ENCODE measurements around the gene OBSCN.
A peak's percentile ranks its signal among the peaks of the same experiment; 100 is the strongest.

Gene OBSCN

DNA sequence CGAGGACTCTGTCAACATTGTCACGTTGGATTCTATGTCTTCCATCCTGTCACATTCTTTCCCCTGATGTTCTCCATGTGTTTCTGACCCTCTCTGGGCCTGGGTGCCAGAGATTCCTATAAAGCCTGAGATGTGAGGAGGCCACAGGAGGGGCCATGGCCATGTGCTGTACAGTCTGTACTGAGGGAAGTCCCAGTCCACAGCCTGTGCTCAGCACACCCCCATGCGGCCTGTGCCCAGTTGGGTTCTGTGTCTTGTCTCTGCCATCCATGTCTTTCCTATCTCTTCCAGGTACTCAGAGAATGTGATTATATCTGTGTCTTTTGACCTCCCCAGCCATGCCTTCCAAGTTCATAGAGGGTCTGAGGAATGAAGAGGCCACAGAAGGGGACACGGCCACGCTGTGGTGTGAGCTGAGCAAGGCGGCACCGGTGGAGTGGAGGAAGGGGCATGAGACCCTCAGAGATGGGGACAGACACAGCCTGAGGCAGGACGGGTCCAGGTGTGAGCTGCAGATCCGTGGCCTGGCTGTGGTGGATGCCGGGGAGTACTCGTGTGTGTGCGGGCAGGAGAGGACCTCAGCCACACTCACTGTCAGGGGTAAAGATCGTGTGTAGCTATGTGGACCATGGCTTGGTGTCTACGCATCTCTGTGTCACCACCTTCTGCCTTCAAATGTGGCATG is 86.1 kb downstream of the OBSCN start:
- no peak for DNase-seq

DNA sequence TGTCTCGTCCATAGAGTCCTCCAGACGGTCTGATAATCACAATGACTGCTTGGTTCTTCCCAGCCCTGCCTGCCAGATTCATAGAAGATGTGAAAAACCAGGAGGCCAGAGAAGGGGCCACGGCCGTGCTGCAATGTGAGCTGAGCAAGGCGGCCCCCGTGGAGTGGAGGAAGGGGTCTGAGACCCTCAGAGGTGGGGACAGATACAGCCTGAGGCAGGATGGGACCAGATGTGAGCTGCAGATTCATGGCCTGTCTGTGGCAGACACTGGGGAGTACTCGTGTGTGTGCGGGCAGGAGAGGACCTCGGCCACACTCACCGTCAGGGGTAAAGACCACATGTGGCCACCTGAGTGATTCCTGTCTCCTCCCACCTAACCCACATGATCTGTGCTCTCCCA is 86.9 kb downstream of the OBSCN start:
- no peak for DNase-seq

DNA sequence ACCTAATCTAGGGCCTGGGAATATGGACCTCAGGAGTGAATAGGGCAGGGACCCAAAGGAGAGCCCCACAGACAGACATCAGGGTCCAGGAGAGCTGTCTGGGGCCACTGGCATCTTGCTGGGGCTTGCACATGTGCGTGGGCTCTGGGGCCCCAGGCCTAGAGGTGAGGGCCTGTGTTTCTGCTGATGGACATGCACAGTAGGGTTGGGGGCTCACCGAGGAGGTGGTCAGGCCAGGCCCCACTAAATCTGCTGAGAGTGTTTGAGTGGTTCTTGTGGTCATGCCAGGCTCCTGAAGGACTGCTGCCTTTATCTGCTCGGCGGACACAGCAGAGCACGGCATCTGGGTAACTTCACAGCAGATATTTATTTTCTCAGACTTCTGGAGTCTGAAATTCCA is 87.4 kb downstream of the OBSCN start:
- no peak for DNase-seq

DNA sequence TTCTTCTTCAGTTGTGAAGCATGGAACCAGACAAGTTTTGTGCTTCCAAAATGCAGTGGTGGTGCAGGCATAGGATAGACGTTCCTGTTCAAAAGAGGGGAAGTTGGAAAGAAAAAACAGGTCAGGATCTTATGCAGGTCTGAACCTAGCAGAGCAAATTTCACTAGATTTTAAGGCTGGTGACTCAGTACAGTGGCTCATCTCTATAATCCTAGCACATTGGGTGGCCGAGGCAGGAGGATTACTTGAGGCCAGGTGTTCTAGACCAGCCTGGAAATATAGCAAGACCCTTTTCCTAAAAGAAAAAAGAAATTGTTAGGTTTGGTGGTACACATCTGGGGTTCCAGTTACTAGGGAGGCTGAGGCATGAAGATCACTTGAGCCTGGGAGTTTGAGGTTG is 88.1 kb downstream of the OBSCN start:
- no peak for DNase-seq

DNA sequence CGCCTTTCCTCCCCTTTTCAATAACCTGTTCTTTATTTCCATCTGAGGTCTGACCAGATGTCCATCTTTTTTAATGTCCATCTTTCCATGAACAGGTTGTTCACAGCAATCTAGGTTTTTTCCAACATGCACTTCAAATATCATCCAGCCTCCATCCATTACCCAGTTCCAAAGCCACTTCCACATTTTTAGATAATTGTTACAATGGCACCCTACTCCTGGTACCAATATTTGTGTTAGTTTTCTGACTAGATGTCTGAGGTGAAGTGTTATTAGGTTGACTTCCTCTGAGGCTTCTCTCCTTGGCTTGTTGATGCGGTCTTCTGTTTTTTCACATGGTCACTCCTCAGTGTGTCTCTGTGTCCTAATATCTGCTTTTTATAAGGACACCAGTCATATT is 89.4 kb downstream of the OBSCN start:
- no peak for DNase-seq

DNA sequence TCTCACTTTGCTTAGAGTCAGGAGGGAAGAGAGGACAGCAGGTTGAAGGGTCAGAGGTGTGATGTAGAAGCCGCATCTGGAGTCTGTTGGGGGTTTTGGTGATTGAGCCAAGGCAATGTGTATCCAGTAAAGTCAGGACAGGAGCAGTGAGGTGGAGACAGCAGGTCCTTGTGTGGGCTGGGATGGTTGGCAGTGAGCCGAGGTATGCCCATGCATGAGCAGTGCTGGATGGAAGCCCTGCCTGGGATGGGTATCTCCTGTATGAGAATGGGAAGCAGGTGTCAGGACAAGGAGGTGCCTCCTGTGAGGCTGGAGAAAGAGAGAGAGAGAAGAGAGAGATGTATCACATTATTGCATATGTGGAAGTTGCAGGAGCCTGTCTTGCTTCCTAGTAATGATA is 90.0 kb downstream of the OBSCN start:
- DNase-seq: no peak

DNA sequence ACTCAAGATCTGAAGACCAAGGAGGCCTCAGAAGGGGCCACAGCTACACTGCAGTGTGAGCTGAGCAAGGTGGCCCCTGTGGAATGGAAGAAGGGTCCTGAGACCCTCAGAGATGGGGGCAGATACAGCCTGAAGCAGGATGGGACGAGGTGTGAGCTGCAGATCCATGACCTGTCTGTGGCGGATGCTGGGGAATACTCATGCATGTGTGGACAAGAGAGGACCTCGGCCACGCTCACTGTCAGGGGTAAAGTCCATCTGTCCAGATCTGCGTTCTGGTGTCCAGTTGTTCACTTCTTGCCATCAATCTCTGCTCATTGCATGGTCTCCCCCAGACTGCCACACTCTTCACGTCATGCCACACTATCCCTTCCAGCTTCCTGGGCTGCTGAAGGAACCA is 90.6 kb downstream of the OBSCN start:
- no peak for DNase-seq

DNA sequence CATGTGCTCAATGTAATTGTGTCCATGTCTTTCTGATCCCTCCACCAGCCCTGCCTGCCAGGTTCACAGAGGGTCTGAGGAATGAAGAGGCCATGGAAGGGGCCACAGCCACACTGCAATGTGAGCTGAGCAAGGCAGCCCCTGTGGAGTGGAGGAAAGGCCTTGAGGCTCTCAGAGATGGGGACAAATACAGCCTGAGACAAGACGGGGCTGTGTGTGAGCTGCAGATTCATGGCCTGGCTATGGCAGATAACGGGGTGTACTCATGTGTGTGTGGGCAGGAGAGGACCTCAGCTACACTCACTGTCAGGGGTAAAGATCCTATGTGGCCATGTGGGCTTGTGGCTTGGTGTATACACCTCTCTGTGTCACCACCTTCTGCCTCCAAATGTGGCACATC is 91.4 kb downstream of the OBSCN start:
- DNase-seq: no peak

DNA sequence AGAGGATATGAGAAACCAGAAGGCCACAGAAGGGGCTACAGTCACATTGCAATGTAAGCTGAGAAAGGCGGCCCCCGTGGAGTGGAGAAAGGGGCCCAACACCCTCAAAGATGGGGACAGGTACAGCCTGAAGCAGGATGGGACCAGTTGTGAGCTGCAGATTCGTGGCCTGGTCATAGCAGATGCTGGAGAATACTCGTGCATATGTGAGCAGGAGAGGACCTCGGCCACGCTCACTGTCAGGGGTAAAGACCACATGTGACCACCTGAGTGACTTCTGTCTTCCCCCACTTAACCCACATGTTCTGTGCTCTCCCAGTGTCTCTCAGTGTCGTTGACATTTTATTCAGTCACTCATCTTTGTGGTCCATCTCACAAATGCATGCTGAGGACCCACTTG is 92.1 kb downstream of the OBSCN start:
- no peak for DNase-seq

DNA sequence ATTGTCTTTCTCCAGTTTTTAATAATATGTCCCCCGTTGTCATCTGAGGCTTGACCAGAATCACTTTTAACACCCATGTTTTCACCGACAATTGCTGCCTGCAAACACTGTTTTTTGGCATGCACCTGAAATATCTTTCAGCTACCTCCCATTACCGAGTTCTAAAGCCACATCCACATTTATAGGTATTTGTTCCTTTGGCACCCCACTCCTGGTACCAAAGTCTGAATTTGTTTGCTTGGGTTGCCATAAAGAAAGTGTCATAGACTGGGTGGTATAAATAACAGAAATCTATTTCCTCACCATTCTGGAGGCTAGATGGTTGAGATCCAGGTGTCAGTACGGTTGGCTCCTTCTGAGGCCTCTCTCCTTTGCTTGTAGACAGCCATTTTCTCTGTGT is 94.2 kb downstream of the OBSCN start:
- DNase-seq: no peak

DNA sequence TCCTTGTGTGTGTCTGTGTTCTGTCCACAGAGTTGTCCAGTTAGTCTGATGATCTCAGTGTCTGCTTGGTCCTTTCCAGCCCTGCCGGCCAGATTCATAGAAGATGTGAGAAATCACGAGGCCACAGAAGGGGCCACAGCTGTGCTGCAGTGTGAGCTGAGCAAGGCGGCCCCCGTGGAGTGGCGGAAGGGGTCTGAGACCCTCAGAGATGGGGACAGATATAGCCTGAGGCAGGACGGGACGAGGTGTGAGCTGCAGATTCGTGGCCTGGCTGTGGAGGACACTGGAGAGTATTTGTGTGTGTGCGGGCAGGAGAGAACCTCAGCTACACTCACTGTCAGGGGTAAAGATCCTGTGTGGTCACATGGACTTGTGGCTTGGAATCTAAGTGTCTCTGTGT is 95.8 kb downstream of the OBSCN start:
- DNase-seq: no peak

DNA sequence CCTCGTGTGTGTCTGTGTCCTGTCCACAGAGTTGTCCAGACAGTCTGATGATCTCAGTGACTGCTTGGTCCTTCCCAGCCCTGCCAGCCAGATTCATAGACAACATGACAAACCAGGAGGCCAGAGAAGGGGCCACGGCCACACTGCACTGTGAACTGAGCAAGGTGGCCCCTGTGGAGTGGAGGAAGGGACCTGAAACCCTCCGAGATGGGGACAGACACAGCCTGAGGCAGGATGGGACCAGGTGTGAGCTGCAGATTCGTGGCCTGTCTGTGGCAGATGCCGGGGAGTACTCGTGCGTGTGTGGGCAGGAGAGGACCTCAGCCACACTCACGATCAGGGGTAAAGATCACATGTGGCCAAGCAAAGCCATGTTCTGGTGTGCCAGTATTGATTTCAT is 96.4 kb downstream of the OBSCN start:
- peak in 1 of 2 donors; percentile 10 for DNase-seq

DNA sequence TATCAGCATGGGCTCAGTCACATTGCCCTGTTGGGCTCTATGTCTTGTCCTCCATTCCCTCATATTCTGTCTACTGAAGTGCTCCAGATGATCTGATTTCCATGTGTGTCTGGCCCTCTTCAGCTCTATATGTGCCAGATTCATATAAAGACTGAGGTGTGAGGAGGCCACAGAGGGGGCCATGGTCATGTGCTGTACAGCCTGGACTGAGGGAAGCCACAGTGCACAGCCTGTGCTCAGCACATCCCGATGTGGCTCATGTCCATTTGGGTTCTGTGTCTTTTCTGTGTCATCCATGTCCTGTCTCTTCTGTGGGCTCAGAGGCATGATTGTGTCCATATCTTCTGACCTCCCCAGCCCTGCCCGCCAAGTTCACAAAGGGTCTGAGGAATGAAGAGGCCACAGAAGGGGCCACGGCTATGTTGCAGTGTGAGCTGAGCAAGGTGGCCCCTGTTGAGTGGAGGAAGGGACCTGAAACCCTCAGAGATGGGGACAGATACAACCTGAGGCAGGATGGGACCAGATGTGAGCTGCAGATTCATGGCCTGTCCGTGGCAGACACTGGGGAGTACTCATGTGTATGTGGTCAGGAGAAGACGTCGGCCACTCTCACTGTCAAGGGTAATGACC is 97.0 kb downstream of the OBSCN start:
- DNase-seq: peak in 1 of 2 donors; percentile 4

DNA sequence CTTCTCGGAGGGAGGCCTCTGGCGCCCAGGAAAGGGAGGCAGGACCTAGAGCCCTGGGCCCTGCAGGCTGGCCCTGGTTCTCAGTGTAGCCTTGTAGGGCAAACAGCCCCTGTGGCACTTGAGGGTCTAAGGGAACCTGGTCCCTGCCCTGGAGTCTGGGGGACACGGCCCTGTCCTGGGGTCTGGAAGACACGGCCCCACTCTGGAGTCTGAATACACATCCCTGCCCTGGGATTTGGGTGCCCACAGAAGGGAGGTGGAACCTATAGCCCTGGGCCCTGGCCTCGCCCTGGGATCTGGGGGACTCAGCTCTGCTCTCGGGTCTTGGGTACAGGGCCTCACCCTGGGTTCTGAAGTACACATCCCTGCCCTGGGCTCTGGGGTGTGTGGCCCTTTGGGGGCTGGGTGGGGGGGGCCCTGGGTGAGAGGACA is 97.9 kb downstream of the OBSCN start:
- peak in 1 of 2 donors; percentile 10 for DNase-seq

DNA sequence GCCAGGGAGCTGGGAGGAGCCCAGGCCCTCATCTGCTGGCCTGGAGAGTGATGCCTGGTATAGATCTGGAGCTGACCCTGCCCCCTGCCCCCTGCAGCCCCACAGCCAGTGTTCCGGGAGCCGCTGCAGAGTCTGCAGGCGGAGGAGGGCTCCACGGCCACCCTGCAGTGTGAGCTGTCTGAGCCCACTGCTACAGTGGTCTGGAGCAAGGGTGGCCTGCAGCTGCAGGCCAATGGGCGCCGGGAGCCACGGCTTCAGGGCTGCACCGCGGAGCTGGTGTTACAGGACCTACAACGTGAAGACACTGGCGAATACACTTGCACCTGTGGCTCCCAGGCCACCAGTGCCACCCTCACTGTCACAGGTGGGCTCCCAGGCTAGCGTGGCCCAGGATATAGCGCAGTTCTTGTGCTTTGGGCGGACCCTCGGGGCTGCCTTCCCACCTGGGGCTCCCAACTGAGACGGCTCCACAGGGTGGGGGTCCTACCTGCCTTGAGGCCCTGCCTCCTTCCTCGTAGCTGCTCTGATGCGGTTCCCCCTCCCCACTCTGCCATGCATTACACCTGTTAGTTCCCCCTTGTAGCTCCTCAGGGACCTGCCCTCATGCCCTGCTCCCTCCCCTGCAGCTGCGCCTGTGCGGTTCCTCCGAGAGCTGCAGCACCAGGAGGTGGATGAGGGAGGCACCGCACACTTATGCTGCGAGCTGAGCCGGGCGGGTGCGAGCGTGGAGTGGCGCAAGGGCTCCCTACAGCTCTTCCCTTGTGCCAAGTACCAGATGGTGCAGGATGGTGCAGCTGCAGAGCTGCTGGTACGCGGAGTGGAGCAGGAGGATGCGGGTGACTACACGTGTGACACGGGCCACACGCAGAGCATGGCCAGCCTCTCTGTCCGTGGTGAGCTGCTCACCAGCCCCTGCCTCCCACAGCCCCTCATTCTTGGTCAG is 98.7 kb downstream of the OBSCN start:
- peak in 1 of 2 donors; percentile 6 for DNase-seq

DNA sequence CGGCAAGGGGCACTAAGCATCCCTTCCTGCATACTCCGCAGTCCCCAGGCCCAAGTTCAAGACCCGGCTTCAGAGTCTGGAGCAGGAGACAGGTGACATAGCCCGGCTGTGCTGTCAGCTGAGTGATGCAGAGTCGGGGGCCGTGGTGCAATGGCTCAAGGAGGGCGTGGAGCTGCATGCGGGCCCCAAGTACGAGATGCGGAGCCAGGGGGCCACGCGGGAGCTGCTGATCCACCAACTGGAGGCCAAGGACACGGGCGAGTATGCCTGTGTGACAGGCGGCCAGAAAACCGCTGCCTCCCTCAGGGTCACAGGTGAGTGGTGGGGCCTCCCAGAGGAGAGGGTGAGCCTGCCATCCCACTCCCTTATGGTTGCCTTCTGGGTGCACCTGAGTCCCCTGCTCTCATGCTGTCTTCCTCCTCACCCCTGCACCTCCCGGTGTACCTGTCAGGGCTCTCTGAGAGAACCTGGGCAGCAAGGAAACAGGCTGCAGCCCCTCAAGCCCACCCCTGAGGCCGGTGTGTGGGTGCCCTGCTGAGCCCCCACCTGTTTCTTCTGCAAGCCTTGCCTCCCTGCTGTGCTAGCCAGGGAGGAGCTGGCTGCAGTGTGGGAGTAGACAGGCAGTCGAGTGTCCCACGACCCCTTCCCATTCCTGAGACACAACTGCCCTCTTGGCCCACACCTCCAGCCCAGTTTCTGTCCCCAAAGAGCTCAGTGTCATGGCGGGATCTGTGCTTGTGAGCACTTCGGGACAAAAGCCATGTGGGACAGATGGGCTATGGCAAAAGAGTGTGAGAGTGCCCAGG is 99.6 kb downstream of the OBSCN start:
- peak in 1 of 2 donors; percentile 8 for DNase-seq

DNA sequence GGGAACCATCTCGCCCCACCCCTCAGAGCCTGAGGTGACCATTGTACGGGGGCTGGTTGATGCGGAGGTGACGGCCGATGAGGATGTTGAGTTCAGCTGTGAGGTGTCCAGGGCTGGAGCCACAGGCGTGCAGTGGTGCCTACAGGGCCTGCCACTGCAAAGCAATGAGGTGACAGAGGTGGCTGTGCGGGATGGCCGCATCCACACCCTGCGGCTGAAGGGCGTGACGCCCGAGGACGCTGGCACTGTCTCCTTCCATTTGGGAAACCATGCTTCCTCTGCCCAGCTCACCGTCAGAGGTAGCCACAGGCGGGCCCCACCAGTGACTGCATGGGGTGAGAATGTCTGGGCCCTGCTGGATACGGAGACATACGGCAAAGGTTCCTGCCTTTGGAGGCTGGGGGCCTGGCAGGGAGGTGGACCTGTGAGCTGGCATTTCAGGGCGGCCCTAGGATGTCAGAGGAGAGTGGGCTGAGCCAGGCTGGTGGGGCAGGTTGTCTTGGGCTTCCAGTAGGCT is 100.3 kb downstream of the OBSCN start:
- DNase-seq: no peak

DNA sequence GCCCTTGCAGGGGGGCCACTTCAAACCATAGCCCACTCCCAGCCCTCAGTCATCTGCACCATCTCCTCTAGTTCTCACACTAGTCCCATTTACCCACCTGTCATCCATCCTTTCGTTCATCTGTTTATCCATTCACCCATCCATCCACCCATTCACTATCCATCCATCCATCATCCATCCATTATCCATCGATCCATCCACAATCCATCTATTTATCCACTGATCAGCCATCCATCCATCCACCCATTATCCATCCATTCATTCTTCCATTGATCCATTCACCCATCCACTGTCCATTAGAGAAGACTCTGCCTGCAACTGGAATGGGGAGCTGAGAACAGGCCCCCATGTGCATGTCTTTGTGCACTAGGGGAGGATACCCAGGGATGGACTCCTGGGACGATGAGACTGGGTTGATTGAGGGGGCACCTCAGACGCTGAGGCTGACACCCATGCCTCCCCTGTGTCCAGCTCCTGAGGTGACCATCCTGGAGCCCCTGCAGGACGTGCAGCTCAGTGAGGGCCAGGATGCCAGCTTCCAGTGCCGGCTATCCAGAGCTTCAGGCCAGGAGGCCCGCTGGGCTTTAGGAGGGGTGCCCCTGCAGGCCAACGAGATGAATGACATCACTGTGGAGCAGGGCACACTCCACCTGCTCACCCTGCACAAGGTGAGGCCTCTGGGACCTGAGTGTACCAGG is 100.9 kb downstream of the OBSCN start:
- DNase-seq: no peak

DNA sequence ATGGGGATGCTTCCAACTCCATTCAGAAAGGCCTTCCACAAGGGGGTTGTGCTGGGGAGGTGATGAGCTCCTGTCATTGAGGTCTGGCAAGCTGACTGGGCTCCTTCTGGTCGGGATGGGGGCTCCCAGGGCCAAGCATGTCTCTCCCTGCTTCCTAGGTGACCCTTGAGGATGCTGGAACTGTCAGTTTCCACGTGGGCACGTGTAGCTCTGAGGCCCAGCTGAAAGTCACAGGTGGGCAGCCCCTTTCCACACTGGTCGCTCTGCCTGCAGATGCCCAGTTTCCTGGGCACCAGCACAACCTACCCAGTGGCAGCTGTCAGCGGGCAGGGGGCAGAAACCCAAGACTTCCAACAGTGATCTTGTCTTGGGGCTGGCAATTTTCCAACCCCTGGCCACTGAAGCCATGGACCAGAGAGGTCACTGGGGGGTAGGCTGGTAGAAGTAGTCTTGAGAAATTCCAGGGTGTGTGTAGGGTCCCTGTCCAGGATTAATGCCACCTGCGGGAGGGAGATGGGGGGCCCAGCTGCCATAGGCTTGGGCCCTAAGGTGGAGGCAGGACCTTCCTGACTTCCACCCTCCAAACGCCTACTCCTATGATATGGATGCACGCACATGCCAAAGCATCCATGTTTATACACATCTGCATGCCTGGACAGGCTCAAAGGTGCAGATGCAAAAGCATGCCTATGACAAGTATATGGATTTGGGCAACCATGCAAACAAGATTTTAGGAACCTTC is 101.7 kb downstream of the OBSCN start:
- DNase-seq: no peak

DNA sequence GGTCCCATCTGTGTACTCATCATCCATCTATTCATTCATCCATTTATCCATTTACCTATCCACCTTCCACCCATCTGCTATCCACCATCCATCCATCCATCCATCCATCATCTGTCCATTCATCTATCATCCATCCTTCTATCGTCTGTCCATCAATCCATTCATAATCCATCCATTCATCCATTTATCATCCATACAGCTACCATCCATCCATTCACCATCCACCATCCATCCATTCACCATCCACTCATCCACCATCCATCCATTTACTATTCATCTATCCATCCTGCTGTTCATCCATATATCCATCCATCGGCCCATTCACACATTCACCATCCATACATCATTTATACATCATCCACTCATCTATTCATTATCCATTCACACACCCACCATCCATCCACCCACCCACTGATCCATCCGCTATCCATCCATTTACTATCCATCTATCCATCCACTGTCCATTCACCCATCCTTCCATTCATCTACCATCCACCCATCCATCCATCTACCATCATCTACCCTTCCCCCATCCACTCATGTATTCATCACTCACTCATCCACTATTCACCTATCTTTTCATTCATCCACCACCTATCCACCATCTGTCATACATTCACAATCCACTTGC is 102.4 kb downstream of the OBSCN start:
- no peak for DNase-seq

DNA sequence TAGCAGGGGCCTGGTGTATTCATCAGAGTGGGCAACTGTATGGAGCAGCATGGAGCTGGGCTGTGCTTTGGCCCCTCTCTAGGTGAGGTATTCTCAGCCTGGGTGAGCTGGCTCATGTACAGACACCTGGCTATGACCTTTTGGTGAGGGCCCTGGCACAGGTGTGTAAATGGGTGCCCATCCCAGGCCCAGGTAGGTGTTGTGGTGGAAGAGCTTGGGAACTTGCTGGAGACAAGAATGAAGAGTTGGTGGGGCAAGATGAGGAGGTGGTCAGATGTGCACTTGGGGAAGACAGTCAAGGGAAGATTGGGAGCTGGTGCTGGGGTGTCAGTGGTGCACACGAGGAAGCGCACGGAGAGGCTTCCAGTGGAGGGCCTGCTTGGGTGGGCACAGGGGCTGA is 103.2 kb downstream of the OBSCN start:
- DNase-seq: no peak

All from CD4-positive, alpha-beta T cell treated with Interleukin-4 for 1 hour (primary cell).